Measurements from ENCODE around the gene SPSB4.

The SPSB4 gene

GRCh38 chr3:141170678-141171295 is 119.6 kb downstream of the SPSB4 start:
- no peak for DNase-seq

- no peak for DNase-seq
These were observed 123.5 kb downstream of the SPSB4 start for GRCh38 chr3:141174674-141175073.

- no peak for DNase-seq
These were observed 125.6 kb downstream of the SPSB4 start for GRCh38 chr3:141176775-141177174.

DNA sequence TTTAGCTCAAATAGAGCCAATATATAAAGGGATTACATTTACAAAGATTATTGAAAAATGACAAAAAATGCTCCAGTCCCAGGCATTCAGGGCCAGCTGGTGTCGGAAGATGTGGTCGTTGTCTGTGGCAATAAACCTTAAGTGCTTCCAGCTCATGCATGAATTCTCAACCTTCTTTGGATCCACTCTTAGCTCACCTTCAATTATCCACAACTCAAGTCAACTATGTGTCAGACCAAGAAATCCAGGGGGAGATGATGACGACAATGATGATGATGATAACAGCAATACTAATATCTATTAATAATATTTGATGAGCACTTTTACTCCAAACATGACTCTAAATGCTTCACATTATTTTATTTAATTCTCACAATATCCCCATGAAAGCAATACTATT is 126.9 kb downstream of the SPSB4 start:
- no peak for DNase-seq

- DNase-seq, result no peak
These were observed 127.4 kb downstream of the SPSB4 start for GRCh38 chr3:141178551-141178950.

DNA sequence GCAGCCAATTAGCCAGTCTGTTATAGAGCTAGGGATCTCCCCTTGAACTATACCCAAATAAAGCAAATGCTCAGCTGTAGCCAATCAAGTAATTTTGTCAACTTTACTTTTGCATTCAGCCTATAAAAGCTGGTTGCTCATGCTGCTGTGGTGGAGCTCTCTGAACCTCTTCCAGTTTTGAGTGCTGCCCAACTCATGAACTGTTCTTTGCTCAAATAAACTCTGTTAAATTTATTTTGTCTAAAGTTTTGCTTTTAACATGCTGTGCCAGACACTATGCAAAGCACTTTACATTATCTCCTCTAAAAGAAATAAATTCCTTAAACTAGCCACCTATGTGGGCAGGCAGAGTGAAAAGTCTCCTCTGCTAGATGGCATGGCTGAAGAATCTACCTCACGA is 128.8 kb downstream of the SPSB4 start:
- no peak for DNase-seq

DNA sequence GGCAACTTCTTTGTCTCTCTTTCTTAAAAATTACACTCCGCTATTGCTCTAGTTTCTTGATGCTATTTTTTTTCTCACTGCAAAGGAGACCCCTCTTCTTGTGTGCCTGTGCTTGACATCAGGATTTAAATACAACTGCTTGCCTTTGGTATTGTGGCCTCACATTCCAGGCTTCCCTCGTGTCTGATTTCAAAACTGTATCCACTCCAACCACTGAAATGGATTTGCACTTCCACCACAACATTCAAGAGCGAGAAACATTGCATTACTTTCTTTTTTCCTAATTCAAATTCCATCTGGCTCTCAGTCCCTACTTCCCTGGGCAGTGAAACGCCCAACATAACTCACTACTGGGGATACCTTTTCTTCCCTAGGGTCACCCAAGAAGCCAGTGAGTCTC is 130.0 kb downstream of the SPSB4 start:
- DNase-seq, result no peak

DNA sequence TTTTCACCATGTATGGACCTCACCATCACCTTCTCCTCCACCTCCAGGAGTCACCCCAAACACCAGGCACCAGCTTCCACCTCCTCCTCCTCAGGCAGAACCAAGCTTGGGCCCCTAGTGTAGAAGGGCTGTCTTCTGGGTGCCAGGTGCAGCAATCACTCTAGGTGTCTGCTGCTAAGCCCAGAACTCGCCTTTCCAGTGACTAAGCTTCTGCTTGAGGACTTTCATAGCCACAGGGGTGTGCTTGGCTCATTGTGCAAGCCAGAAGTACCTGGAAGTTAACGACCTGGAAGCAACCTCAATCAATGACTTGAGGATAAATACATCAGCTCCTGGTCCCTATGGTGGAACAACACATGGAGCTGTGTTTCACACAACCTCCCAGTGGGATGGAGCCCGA is 130.7 kb downstream of the SPSB4 start:
- DNase-seq, result no peak

GRCh38 chr3:141183606-141184005 is 132.5 kb downstream of the SPSB4 start:
- DNase-seq, result no peak

DNA sequence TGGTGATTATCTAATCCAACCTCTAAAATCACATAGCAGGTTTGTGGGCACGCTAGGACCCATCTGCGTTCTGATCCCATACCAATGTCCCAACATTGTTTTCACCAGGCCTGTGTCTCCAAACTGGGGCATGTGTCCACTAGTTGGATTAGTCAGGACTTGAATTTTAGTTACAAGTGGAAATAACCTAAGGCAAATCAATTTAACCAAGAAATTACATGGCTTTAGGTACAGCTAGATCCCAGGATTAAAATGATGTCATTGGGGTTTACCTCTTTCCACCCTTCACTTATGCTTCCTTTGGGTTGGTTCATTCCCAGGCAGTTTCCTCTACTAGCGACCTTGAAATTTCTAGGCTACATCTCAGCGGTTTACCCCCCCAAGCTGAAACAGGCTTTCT is 133.3 kb downstream of the SPSB4 start:
- DNase-seq, result no peak

GRCh38 chr3:141191097-141191749 is 140.1 kb downstream of the SPSB4 start:
- DNase-seq, result no peak

DNA sequence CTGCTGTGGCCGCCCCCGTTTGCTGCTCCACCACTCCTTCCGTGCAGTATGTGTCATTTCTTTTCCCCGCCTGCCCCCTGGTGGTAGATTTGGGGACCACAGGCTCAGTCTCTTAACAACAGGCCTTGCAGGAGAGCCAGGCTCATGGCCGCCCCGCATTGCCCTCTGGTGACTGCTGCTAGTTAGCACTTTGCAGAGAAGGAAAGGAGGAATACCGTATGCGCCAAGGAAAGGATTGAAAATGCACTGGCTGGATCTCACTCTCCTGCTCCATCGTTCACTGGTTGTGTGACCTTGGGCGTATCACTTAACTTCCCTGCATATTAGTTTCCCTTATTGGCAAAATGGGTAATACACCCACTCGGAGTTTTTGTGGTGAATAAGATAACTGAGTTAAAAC is 141.2 kb downstream of the SPSB4 start:
- DNase-seq, result peak; percentile 81

DNA sequence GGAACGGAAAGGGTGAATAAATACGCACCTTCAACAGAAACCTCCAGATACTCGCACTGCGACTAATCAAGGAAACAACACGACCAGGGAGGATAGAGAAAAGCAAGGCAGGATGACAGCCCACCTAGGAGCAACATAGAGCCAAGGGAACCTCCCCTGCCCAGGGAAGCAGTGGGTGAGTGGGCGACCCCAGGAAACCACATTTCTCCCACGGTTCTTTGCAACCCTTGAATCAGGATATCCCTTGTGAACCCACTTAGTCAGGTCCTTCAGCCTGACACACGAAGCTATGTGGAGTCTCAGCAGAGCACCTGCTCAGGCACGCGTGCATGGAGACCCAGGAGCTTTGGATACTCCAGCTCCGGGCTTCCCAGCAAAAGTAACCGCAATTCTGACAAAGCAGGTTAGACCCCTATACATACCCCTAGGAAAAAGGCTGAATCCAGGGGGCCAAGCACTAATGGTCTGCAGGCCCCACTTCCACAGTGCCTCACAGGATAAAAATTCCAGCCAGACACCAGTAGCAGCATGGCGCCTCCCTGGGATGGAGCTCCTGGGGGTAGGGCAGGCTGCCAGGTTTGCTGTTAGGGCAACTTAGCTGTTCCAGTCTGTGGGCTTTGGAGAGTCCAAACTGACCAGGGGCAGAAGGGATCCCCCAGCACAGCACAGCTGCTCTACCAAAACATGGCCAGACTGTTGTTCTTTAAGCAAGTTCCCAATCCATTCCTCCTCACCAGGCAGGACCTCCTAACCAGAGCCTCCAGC is 142.1 kb downstream of the SPSB4 start:
- DNase-seq, result no peak
